PC-3 (cell line): ENCODE results near the gene ADGRL3. TPM values are rescaled to one million over a fixed set of nuclear protein-coding genes. Genes with fewer than 3 reads are reported as not detected.
"Not testable (repeated sequence)": the region's sequence is repeated elsewhere in the genome, so short reads cannot be mapped to it uniquely, and the experiment has no call there.

ENCODE experiments used
- ATAC-seq: fragments of 200-7000 bp; cut with Tn5 transposase; 2 replicates; pipeline ENCODE4 v1.9.1; 2020; ENCODE audit warnings: mild to moderate bottlenecking, moderate library complexity
- BruUV-seq: library from RNA; stranded (reverse); fragments of 400-500 nt; replicated peaks from 2 replicates; lab custom pipeline; 2021; lab: Mats Ljungman, UMichigan
- CTCF ChIA-PET: fragments of 300-600 bp; sonication (Branson Sonifier 250); formaldehyde crosslinking; loops from one replicate; lab custom pipeline; 2022; ENCODE audit warnings: antibody characterized with exemption; lab: Charles Lee
- POLR2A ChIA-PET: fragments of 300-600 bp; sonication (Branson Sonifier 250); formaldehyde crosslinking; loops from one replicate; lab custom pipeline; 2022; ENCODE audit warnings: antibody characterized with exemption; ENCODE audit not compliant: unreplicated experiment; lab: Charles Lee
- DNase-seq: peaks from one replicate; pipeline ENCODE4 v3.0.0-alpha.2; 2015
- H2AFZ ChIP-seq: fragments of 300-600 bp; sonication (generic); 2 replicates; pipeline ENCODE4 v1.6.0; 2016; ENCODE audit warnings: antibody characterized with exemption, low read length
- H3F3A ChIP-seq: fragments of 300-600 bp; sonication (generic); one replicate; pipeline ENCODE4 v1.6.0; 2017; ENCODE audit warnings: antibody characterized with exemption, low read length, control low read depth, mild to moderate bottlenecking; ENCODE audit not compliant: unreplicated experiment
- H3K27ac ChIP-seq: fragments of 300-600 bp; sonication (generic); 2 replicates; pipeline ENCODE4 v1.5.1; 2016; ENCODE audit warnings: mild to moderate bottlenecking, low read length
- H3K27me3 ChIP-seq: fragments of 300-600 bp; sonication (generic); 2 replicates; pipeline ENCODE4 v1.6.1; 2016; ENCODE audit warnings: low read length, mixed read lengths
- H3K36me3 ChIP-seq: fragments of 300-600 bp; sonication (generic); 2 replicates; pipeline ENCODE4 v1.6.1; 2016; ENCODE audit warnings: low read depth, mixed run types, low read length, mixed read lengths
- H3K4me1 ChIP-seq: fragments of 300-600 bp; sonication (generic); 2 replicates; pipeline ENCODE4 v1.5.1; 2016; ENCODE audit warnings: low read length; ENCODE audit not compliant: insufficient read depth
- H3K4me2 ChIP-seq: fragments of 300-600 bp; sonication (generic); 2 replicates; pipeline ENCODE4 v1.6.0; 2016; ENCODE audit warnings: low read length
- H3K4me3 ChIP-seq: fragments of 300-600 bp; sonication (generic); 2 replicates; pipeline ENCODE4 v1.5.1; 2016; ENCODE audit warnings: mild to moderate bottlenecking, low read length, mixed read lengths
- H3K79me2 ChIP-seq: fragments of 300-600 bp; sonication (generic); 2 replicates; pipeline ENCODE4 v1.6.1; 2017; ENCODE audit warnings: low read length, mixed read lengths
- H3K9ac ChIP-seq: fragments of 300-600 bp; sonication (generic); 2 replicates; pipeline ENCODE4 v1.6.0; 2016; ENCODE audit warnings: mild to moderate bottlenecking, low read length
- H3K9me2 ChIP-seq: fragments of 300-600 bp; sonication (generic); replicated peaks from 2 replicates; pipeline ENCODE4 v1.6.1; 2016; ENCODE audit warnings: mixed run types, low read length, mixed read lengths
- H3K9me3 ChIP-seq: fragments of 300-600 bp; sonication (generic); 2 replicates; pipeline ENCODE4 v1.6.1; 2016; ENCODE audit warnings: low read length, mixed read lengths
- H4K20me1 ChIP-seq: fragments of 300-600 bp; sonication (generic); 2 replicates; pipeline ENCODE4 v1.6.1; 2016; ENCODE audit warnings: low read length, mixed read lengths
- CTCF ChIP-seq: fragments of 300-600 bp; sonication (generic); conservative IDR thresholded peaks from 2 replicates; pipeline ENCODE4 v1.5.1; 2017; ENCODE audit warnings: antibody characterized with exemption, low read depth, mild to moderate bottlenecking, low read length
- EZH2 ChIP-seq: fragments of 300-600 bp; sonication (generic); IDR thresholded peaks from one replicate; pipeline ENCODE4 v1.6.1; 2017; ENCODE audit warnings: antibody characterized with exemption, mild to moderate bottlenecking, low read length; ENCODE audit not compliant: unreplicated experiment
- EZH2phosphoT487 ChIP-seq: fragments of 300-600 bp; sonication (generic); IDR thresholded peaks from 2 replicates; pipeline ENCODE4 v1.6.1; 2018; ENCODE audit warnings: mild to moderate bottlenecking, antibody characterized with exemption, low read length, borderline replicate concordance
- intact Hi-C: fragments of 100-400 bp; cut with micrococcal nuclease; formaldehyde crosslinking; loops from 2 replicates; pipeline ENCODE4 v1.9.0; 2023
- total RNA-seq: library from RNA; depleted of rRNA; stranded (reverse); fragments of >200 nt; gene quantifications from 2 replicates; pipeline ENCODE4 v1.2.3, GENCODE V29; 2014

Gene ADGRL3
- total RNA-seq, 1 experiment from 2014 or later = 0.66 TPM

GRCh38 chr4:61638591-61638990 lies 438.5 kb downstream of the ADGRL3 start:
- Histone ChIP-seq H3K36me3 (no peaks in the 10 kb centered on the region), H3K4me1 (peaks cover 12% of the 10 kb centered on the region), H3K4me3 (no peak overlapping the region), H3K27ac (peak overlapping the region; percentile 46), H3K9me2 (no peaks in the 10 kb centered on the region), H3K27me3 (no peaks in the 10 kb centered on the region), H3F3A (no peaks in the 10 kb centered on the region), H3K9ac (no peak overlapping the region), H2AFZ (no peak overlapping the region), H3K79me2 (no peaks in the 10 kb centered on the region), H4K20me1 (no peaks in the 10 kb centered on the region), H3K9me3 (no peaks in the 10 kb centered on the region), H3K4me2 (no peak overlapping the region)
- TF ChIP-seq EZH2phosphoT487 (no peak), CTCF (no peak), EZH2 (no peak)
- ChIA-PET POLR2A (no interaction called here), CTCF (no interaction called here)
- peak; percentile 73 for DNase-seq
- peak; percentile 97 for ATAC-seq
- intact Hi-C loops = no loop called here
- BruUV-seq = no TSS peak

- POLR2A ChIA-PET, intact Hi-C loops, H3K27me3 ChIP-seq, DNase-seq, H3K9me3 ChIP-seq, H4K20me1 ChIP-seq, H3K36me3 ChIP-seq, H3K4me3 ChIP-seq, CTCF ChIA-PET, ATAC-seq, H2AFZ ChIP-seq, H3K27ac ChIP-seq, H3K79me2 ChIP-seq, H3K4me2 ChIP-seq, BruUV-seq, H3K4me1 ChIP-seq, H3K9me2 ChIP-seq, H3K9ac ChIP-seq, H3F3A ChIP-seq: not testable (repeated sequence)
Observed at GRCh38 chr4:61646746-61647350, 446.7 kb downstream of the ADGRL3 start.

GRCh38 chr4:61648264-61648663 lies 448.1 kb downstream of the ADGRL3 start:
- BruUV-seq = no TSS peak
- intact Hi-C loops = no loop called here
- POLR2A ChIA-PET = interaction anchor here (0.7 kb wide), 1 partner anchor 107 kb away, joined by 4 read pairs; no protein-coding TSS in a partner anchor

More at GRCh38 chr4:61648264-61648663, 448.1 kb downstream of the ADGRL3 start:
- DNase-seq (no peak), ATAC-seq (no peak)
- H4K20me1 ChIP-seq = no peaks in the 10 kb centered on the region
- H3K9me2 ChIP-seq = no peaks in the 10 kb centered on the region
- H3F3A ChIP-seq = no peaks in the 10 kb centered on the region
- H3K9ac ChIP-seq = no peak overlapping the region
- H3K4me1 ChIP-seq = no peaks in the 10 kb centered on the region
- H3K4me2 ChIP-seq = no peak overlapping the region
- CTCF ChIA-PET = no interaction called here
- no peak overlapping the region for H3K4me3 ChIP-seq
- H3K27ac ChIP-seq = no peak overlapping the region
- no peaks in the 10 kb centered on the region for H3K79me2 ChIP-seq
- H2AFZ ChIP-seq = no peak overlapping the region
- no peaks in the 10 kb centered on the region for H3K9me3 ChIP-seq
- H3K27me3 ChIP-seq = no peaks in the 10 kb centered on the region
- no peaks in the 10 kb centered on the region for H3K36me3 ChIP-seq
- TF ChIP-seq EZH2phosphoT487 = no peak
- no peak for TF ChIP-seq CTCF
- no peak for TF ChIP-seq EZH2
